GM12878 (cell line): ENCODE data around the gene UHRF1. TPM values are rescaled to one million over a fixed set of nuclear protein-coding genes. Genes with fewer than 3 reads are reported as not detected.

ENCODE experiments used
- ASH2L ChIP-seq: fragments of 300-600, 200-600 bp; sonication (generic); IDR thresholded peaks from 2 replicates; pipeline ENCODE4 v1.6.1; 2017; ENCODE audit warnings: low read depth, mild to moderate bottlenecking, borderline replicate concordance
- BCL11A ChIP-seq: IDR thresholded peaks from 2 replicates; pipeline ENCODE4 v1.6.1; 2011; ENCODE audit warnings: low read depth, low read length
- CREB1 ChIP-seq: IDR thresholded peaks from 2 replicates; pipeline ENCODE4 v1.6.1; 2012; ENCODE audit warnings: low read depth, mild to moderate bottlenecking, inconsistent platforms
- CTCF ChIP-seq, 3 experiments: IDR thresholded peaks in 2 of 3; conservative IDR thresholded peaks in 1 of 3; 2 replicates each; pipeline ENCODE4 v1.5.1; 2011; ENCODE audit warnings: low read depth in 3 of 3, low read length in 3 of 3, mild to moderate bottlenecking in 3 of 3, control low read depth in 2 of 3, moderate library complexity in 2 of 3, inconsistent platforms in 1 of 3, mixed read lengths in 1 of 3; ENCODE audit not compliant: control insufficient read depth in 2 of 3, insufficient read depth in 1 of 3; ENCODE audit errors: extremely low read depth in 1 of 3
- GABPA ChIP-seq: IDR thresholded peaks from 2 replicates; pipeline ENCODE4 v1.6.1; 2014; ENCODE audit warnings: antibody characterized with exemption, low read depth, mild to moderate bottlenecking, inconsistent platforms
- HSF1 ChIP-seq: fragments of 150-350 bp; IDR thresholded peaks from 2 replicates; pipeline ENCODE4 v1.6.1; 2014; ENCODE audit warnings: mild to moderate bottlenecking, low read depth, low read length
- JUND ChIP-seq: IDR thresholded peaks from 2 replicates; pipeline ENCODE4 v1.6.1; 2012; ENCODE audit warnings: low read depth, mild to moderate bottlenecking, low read length, improper control_type of control experiment, moderate library complexity
- NR2F1 ChIP-seq: fragments of 450-650 bp; conservative IDR thresholded peaks from 2 replicates; pipeline ENCODE4 v1.6.1; 2017; ENCODE audit warnings: mild to moderate bottlenecking
- PAX5 ChIP-seq: IDR thresholded peaks from 2 replicates; pipeline ENCODE4 v1.6.1; 2011; ENCODE audit warnings: low read depth, low read length, borderline replicate concordance
- PML ChIP-seq: IDR thresholded peaks from 2 replicates; pipeline ENCODE4 v1.6.1; 2012; ENCODE audit warnings: low read length, inconsistent platforms
- RB1 ChIP-seq: fragments of 450-650 bp; formaldehyde crosslinking; IDR thresholded peaks from 2 replicates; pipeline ENCODE4 v1.6.1; 2017; ENCODE audit warnings: mild to moderate bottlenecking, borderline replicate concordance
- RCOR1 ChIP-seq: conservative IDR thresholded peaks from 2 replicates; pipeline ENCODE4 v1.6.1; 2012; ENCODE audit warnings: low read depth, low read length, improper control_type of control experiment
- REST ChIP-seq: IDR thresholded peaks from 2 replicates; pipeline ENCODE4 v1.6.1; 2012; ENCODE audit warnings: mild to moderate bottlenecking, low read depth, low read length
- SKIL ChIP-seq: fragments of 450-650 bp; IDR thresholded peaks from 2 replicates; pipeline ENCODE4 v1.6.1; 2017; ENCODE audit warnings: mild to moderate bottlenecking, low read depth, inconsistent platforms; ENCODE audit not compliant: poor library complexity, severe bottlenecking
- SPI1 ChIP-seq: IDR thresholded peaks from 2 replicates; pipeline ENCODE4 v1.6.1; 2011; ENCODE audit warnings: low read depth, mild to moderate bottlenecking, low read length, moderate library complexity, borderline replicate concordance; ENCODE audit not compliant: insufficient read depth
- SRF ChIP-seq, 2 experiments: IDR thresholded peaks; 2 replicates each; pipeline ENCODE4 v1.6.1; 2011; ENCODE audit warnings: low read depth in 2 of 2, low read length in 2 of 2, mild to moderate bottlenecking in 1 of 2, moderate library complexity in 1 of 2
- STAT1 ChIP-seq: fragments of 450-650 bp; conservative IDR thresholded peaks from 2 replicates; pipeline ENCODE4 v1.6.1; 2014; ENCODE audit warnings: antibody characterized with exemption, mild to moderate bottlenecking
- SUPT20H ChIP-seq: IDR thresholded peaks from 2 replicates; pipeline ENCODE4 v1.6.1; 2011; ENCODE audit warnings: low read depth, mild to moderate bottlenecking, low read length, moderate library complexity, borderline replicate concordance; ENCODE audit not compliant: control insufficient read depth
- TARDBP ChIP-seq: IDR thresholded peaks from 2 replicates; pipeline ENCODE4 v1.6.1; 2016; ENCODE audit warnings: borderline replicate concordance
- ZZZ3 ChIP-seq: IDR thresholded peaks from 2 replicates; pipeline ENCODE4 v1.6.1; 2011; ENCODE audit warnings: low read depth; ENCODE audit not compliant: control insufficient read depth, insufficient read length
- polyA plus RNA-seq, 11 experiments: library from polyadenylated mRNA; depleted of rRNA in 4 of 11; unstranded in 6 of 11; stranded (reverse) in 5 of 11; fragments of >200 nt; fragmentation: Nextera tagmentation in 4 of 11; fragmentation: Illumina TruSeq in 1 of 11; extraction: Ambion mirVana in 4 of 11; extraction: Trizol in 1 of 11; gene quantifications; 1 replicate in 1 of 11; 2 replicates in 10 of 11; pipeline versions ENCODE4 v1.2.1 to v1.2.3, GENCODE V29; 2011 to 2016; ENCODE audit warnings: inconsistent platforms in 2 of 11, missing spikeins in 2 of 11, low read depth in 1 of 11
- total RNA-seq, 4 experiments: library from RNA; depleted of rRNA in 3 of 4; stranded (reverse); fragments of >200 nt in 3 of 4; fragmentation: Illumina TruSeq in 1 of 4; extraction: Trizol in 1 of 4; gene quantifications; 2 replicates each; pipeline versions ENCODE4 v1.2.1 to v1.2.3, GENCODE V29; 2013 to 2021

UHRF1 gene
- total and polyA plus RNA-seq, 10 of the 15 experiments (the other 5 are each of a cell fraction or from before 2014, with no cell fraction given), result 13.0 to 109 (median 37.7) TPM

- TF ChIP-seq SKIL, result no peak
- TF ChIP-seq SUPT20H, result no peak
- TF ChIP-seq PML, result no peak
- TF ChIP-seq ZZZ3, result no peak
- TF ChIP-seq ASH2L, result no peak
- no peak for TF ChIP-seq JUND
- TF ChIP-seq STAT1, result no peak
- no peak for TF ChIP-seq SPI1
- no peak for TF ChIP-seq RCOR1
- TF ChIP-seq BCL11A, result no peak
- no peak for TF ChIP-seq HSF1
- no peak for TF ChIP-seq RB1
- no peak for TF ChIP-seq SRF (IDR thresholded peaks at IDR 0.05; ENCODE audit: low read depth in 2 of 2, low read length in 2 of 2)
- no peak for TF ChIP-seq CTCF (IDR thresholded peaks at IDR 0.05 in 2 of 3, conservative IDR thresholded peaks at IDR 0.05 in 1 of 3; ENCODE audit: control insufficient read depth in 2 of 3, extremely low read depth in 1 of 3, insufficient read depth in 1 of 3, low read depth in 3 of 3, low read length in 3 of 3)
- no peak for TF ChIP-seq GABPA
- TF ChIP-seq TARDBP, result no peak
- TF ChIP-seq CREB1, result peak; percentile 56; the same call in 1 of the 2 replicates
- TF ChIP-seq PAX5, result no peak
- no peak for TF ChIP-seq REST
- no peak for TF ChIP-seq NR2F1
These were observed 744 bp downstream of the UHRF1 start (continued) for GRCh38 chr19:4909897-4910593.
